NCI-H82 (cell line): ENCODE data around the gene UGT3A1.

Experiments used
- DNase-seq: peaks from one replicate; lab custom pipeline; 2025; lab: John Stamatoyannopoulos, UW

Gene UGT3A1

GRCh38 chr5:35908814-35909213 lies 82.4 kb downstream of the UGT3A1 start:
- DNase-seq: no peak

- DNase-seq: no peak
Observed at GRCh38 chr5:35908228-35908627, 83.0 kb downstream of the UGT3A1 start.

- no peak for DNase-seq
Observed at GRCh38 chr5:35904443-35905132, 86.6 kb downstream of the UGT3A1 start.

GRCh38 chr5:35903631-35904203 lies 87.5 kb downstream of the UGT3A1 start:
- DNase-seq: no peak

GRCh38 chr5:35902046-35902672 lies 89.0 kb downstream of the UGT3A1 start:
- no peak for DNase-seq
